AG08395 (cell line): ENCODE data around the gene ERI2.
"Not testable (repeated sequence)": the region's sequence is repeated elsewhere in the genome, so short reads cannot be mapped to it uniquely, and the experiment has no call there.

Experiments used
- DNase-seq: peaks from one replicate; pipeline ENCODE4 v3.0.0; 2012; ENCODE audit warnings: mixed read lengths, low spot score

ERI2 gene

GRCh38 chr16:20763461-20764232, 42.6 kb downstream of the ERI2 start, which contains the start of gene ACSM3:
Gene ACSM3, plus strand, starts transcription at chr16:20764014. Its CDS starts 6,021 bp downstream, at chr16:20770035.
- peak; percentile 88 for DNase-seq

GRCh38 chr16:20762404-20763123, 43.7 kb downstream of the ERI2 start:
- no peak for DNase-seq

- no peak for DNase-seq
Measured at GRCh38 chr16:20761175-20761574, 45.1 kb downstream of the ERI2 start.

GRCh38 chr16:20760346-20760745, 45.9 kb downstream of the ERI2 start:
- DNase-seq = no peak

- not testable (repeated sequence) for DNase-seq
Measured at GRCh38 chr16:20755799-20756198, 50.5 kb downstream of the ERI2 start.

GRCh38 chr16:20755238-20755637, 51.0 kb downstream of the ERI2 start:
- no peak for DNase-seq

GRCh38 chr16:20753727-20754126, 52.5 kb downstream of the ERI2 start:
- no peak for DNase-seq

GRCh38 chr16:20750558-20750957, 55.7 kb downstream of the ERI2 start:
- DNase-seq = no peak

GRCh38 chr16:20749474-20749873, 56.8 kb downstream of the ERI2 start:
- no peak for DNase-seq

- no peak for DNase-seq
Measured at GRCh38 chr16:20747030-20747816, 59.0 kb downstream of the ERI2 start.

- DNase-seq = no peak
Measured at GRCh38 chr16:20746461-20746860, 59.8 kb downstream of the ERI2 start.
